GM19328 (cell line): ENCODE measurements around the gene PNO1.
"Not testable (repeated sequence)": the region's sequence is repeated elsewhere in the genome, so short reads cannot be mapped to it uniquely, and the experiment has no call there.

ENCODE experiments used
- ATAC-seq: cut with Tn5 transposase; IDR thresholded peaks from one replicate; pipeline ENCODE4 v1.9.1; 2021; ENCODE audit warnings: mild to moderate bottlenecking, moderate library complexity; ENCODE audit not compliant: unreplicated experiment

The PNO1 gene

GRCh38 chr2:68157402-68158133 lies at the start of gene PNO1:
PNO1 (plus strand) TSS chr2:68157888; CDS start chr2:68157935, 47 bp downstream.
- peak; percentile 84 for ATAC-seq

GRCh38 chr2:68108120-68108519 lies 49.6 kb upstream of the PNO1 start:
- no peak for ATAC-seq

GRCh38 chr2:68110102-68110501 lies 47.6 kb upstream of the PNO1 start:
- ATAC-seq, result peak; percentile 85

DNA sequence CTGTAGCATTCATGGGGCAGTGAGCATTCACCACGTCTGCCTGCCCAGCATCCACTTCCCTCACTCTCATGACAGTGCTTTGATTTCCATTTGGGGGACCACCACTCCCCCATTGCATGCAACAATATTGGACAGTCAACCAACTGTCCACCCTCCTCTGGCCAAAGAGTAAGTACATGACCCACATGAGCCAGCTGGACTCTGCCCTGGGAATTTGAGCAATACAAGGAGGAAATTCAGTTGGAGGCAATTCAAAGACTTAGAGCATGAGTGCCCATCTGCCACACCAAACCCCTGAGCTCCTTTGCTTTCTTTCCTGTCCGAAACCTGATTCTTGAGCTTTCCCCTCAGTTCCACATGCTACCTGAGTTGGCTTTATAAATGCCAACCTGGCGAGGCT lies 41.7 kb upstream of the PNO1 start:
- ATAC-seq, result no peak

DNA sequence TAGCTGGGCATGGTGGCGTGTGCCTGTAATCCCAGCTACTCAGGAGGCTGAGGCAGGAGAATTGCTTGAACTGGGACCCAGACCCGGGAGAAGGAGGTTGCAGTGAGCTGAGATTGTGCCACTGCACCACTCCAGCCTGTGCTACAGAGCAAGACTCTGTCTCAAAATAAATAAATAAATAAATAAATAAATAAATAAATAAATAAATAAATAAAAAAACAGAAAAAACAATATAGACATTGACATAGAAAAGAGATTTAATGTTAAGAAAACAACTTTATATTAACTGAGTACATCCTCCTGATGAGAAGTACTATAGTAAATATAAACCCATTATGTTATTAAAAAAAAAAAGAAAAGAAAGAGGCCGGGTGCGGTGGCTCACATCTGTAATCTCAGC lies 39.8 kb upstream of the PNO1 start:
- ATAC-seq, result not testable (repeated sequence)

DNA sequence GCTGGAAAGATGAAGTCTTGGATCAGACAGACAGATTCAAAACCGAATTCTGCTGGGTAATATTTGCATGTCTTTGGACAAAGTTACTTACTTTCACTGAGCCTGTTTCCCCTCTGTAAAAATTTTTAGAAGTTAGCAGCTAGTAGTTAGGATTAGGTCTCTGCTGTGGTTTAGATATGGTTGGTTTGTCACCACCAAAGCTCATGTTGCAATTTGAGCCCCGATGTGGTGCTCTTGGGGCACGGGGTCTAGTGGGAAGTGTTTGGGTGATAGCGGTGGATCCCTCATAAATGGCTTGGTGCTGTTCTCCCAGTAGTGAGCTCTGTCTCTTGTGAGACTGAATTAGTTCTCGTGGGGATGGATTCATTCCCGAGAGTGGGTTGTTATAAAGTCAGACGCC lies 38.9 kb upstream of the PNO1 start:
- ATAC-seq, result no peak

GRCh38 chr2:68119504-68119903 lies 38.2 kb upstream of the PNO1 start:
- no peak for ATAC-seq

GRCh38 chr2:68121873-68122679 lies 35.6 kb upstream of the PNO1 start:
- ATAC-seq, result no peak

DNA sequence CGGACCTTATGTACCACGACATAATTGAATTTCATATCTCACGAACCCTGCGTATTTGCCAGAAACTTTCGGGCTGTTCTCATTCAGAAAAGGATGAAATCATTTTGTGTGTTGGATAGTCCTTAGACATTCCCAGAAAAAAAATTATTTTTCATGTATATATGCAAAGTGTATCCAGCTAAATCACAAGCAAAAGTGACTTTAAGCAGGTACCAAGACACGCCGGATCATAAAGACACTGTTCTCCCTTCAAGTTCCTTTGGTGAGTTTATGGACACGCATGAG lies 35.1 kb upstream of the PNO1 start:
- ATAC-seq, result no peak

DNA sequence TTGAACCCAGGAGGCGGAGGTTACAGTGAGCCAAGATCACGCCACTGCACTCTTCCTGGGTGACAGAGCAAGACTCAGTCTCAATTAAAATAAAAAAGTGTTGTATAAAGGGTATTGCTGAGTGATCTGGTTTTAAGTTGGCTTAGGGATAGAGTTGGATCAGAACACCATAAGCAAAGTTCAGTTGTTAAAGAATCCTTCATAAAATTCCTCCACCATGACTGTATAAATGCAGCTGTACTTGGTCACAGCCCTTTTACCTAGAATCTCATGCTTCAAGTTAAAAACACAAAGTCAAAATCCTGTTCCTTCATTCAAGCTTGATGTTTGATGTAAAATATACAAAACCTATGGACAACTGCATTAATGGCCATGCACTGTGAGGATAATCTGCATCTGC lies 33.4 kb upstream of the PNO1 start:
- no peak for ATAC-seq

GRCh38 chr2:68125821-68126220 lies 31.9 kb upstream of the PNO1 start:
- no peak for ATAC-seq

DNA sequence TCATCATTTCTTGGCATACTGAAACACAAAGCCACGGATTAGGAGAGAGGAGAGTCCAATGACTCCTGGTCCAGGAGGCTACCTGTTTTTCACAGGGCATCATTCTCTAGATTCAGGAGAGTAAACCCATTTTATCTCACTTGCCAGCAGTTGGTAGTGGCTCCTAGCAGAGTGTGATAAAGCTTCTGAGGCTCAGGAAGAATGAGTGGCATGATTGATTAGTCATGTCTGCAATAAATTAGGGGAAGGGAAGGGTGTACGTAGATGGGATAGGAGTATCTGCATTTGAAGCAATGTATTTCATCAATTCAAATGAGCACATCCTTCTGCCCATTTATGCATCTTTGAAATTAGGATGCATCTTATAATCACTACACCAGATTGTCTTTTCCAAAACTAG lies 31.1 kb upstream of the PNO1 start:
- ATAC-seq, result no peak

GRCh38 chr2:68127358-68128242 lies 30.1 kb upstream of the PNO1 start:
- peak; percentile 90 for ATAC-seq

DNA sequence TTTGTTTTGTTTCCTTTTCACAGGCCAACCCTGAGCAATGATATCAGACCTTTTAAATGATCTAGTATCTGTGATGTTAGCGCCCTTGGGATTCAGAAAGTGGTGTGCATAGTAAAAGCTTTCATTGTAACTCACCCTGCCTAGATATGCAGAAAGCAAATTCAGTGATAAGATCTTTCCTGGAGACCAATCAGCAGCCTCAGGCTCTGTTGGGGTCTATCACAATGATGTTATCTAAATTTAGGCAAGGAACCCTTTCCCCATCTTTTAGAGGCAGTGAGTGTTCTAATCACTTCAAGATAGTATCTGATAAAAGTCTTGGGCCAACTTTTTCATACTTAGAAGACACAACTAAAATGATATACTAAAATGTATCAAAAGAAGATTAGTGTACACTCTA lies 23.6 kb upstream of the PNO1 start:
- ATAC-seq, result no peak

GRCh38 chr2:68134554-68134953 lies 23.1 kb upstream of the PNO1 start:
- ATAC-seq, result no peak

DNA sequence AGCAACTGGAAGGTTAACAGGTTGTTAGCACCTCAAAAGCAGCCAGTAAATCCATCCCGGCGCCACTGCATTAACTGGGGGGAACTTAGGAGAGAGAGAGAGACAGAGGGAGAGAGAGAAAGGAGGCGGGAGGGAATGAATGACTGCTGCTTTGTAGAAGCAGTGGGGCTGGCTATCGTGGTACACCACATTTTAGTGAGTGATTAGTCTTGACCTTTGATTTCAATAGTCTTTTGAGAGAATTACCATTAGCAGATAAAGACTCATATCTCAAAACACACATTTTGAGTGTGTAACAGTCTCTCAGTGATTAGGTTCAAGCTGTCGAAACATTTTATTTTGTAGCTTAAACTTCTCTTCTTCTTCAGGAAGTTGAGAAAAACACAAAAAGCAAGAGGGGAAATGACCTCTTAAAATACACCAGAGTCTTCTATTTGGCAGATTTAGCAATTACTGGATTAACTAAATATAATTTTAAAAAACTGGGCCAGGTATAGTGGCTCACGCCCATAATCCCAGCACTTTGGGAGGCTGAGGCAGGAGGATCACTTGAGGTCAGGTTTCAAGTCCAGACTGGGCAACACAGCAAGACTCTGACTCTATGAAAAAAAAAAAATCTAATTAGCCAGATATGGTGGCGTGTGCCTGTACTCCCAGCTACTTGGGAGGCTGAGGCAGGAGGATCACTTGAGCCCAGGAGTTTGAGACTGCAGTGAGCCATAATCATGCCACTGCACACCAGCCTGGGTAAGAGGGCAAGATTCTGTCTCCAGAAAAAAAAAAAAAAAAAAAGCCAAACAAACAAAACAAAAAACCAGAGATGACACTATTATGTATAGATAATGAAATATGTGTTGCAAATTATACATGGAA lies 22.0 kb upstream of the PNO1 start:
- ATAC-seq, result no peak

- no peak for ATAC-seq
Observed at GRCh38 chr2:68141875-68142274, 15.8 kb upstream of the PNO1 start.

DNA sequence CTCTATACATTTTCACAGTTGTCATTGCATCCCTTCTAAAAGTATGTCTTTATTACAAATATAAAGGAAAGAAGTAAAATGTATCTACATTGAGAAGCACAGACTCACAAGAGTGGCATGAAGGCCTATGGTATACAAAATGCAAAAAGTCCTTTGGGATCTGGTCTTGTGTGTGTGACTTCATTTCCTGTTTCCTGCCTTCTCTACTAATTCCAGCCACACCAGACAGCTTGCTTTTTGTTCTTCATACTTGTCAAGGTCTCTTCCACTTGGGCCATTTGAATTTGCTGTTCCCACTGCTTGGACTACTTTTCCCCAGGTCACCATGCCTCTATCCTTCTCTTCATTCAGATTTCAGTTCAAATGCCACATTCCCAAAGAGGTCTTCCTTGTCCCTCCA lies 6.7 kb upstream of the PNO1 start:
- ATAC-seq, result no peak

- no peak for ATAC-seq
Observed at GRCh38 chr2:68152681-68153347, 4.9 kb upstream of the PNO1 start.

- no peak for ATAC-seq
Observed at GRCh38 chr2:68155618-68156017, 2.1 kb upstream of the PNO1 start.
